Glutamatergic neuron (in vitro differentiated cells): ENCODE data around the gene IGFN1. TPM values are rescaled to one million over a fixed set of nuclear protein-coding genes. Genes with fewer than 3 reads are reported as not detected.
A peak's percentile ranks its signal among the peaks of the same experiment; 100 is the strongest.

Experiments used
- DNase-seq: peaks from one replicate; pipeline ENCODE4 v3.0.0; 2022
- H3K27ac Mint-ChIP-seq: one replicate; pipeline ENCODE4 v1.8.0; 2020; ENCODE audit warnings: mild to moderate bottlenecking, mixed read lengths, inconsistent platforms; ENCODE audit not compliant: unreplicated experiment
- H3K27me3 Mint-ChIP-seq: one replicate; pipeline ENCODE4 v1.8.0; 2020; ENCODE audit warnings: mild to moderate bottlenecking, moderate library complexity, mixed read lengths, inconsistent platforms; ENCODE audit not compliant: unreplicated experiment
- H3K36me3 Mint-ChIP-seq: one replicate; pipeline ENCODE4 v1.8.0; 2020; ENCODE audit warnings: mild to moderate bottlenecking, mixed read lengths, inconsistent platforms; ENCODE audit not compliant: unreplicated experiment
- H3K4me1 Mint-ChIP-seq: one replicate; pipeline ENCODE4 v1.8.0; 2020; ENCODE audit warnings: mild to moderate bottlenecking, low read depth, mixed read lengths, inconsistent platforms; ENCODE audit not compliant: unreplicated experiment
- H3K4me3 Mint-ChIP-seq: one replicate; pipeline ENCODE4 v1.8.0; 2020; ENCODE audit warnings: mild to moderate bottlenecking, mixed read lengths, inconsistent platforms; ENCODE audit not compliant: unreplicated experiment
- H3K9me3 Mint-ChIP-seq: one replicate; pipeline ENCODE4 v1.8.0; 2020; ENCODE audit warnings: mild to moderate bottlenecking, moderate library complexity, mixed read lengths, inconsistent platforms; ENCODE audit not compliant: unreplicated experiment
- total RNA-seq: library from RNA; stranded (reverse); fragmentation: NEBNext Ultra II Directional; extraction: Animal tissue kit (Norgen Biotek cat#: 25700); gene quantifications from one replicate; pipeline ENCODE4 v1.2.1, GENCODE V29; 2021; ENCODE audit not compliant: unreplicated experiment
- TF ChIP-seq, protein P1 (sequence below): fragments of 200-600 bp; sonication (generic); IDR thresholded peaks from one replicate; pipeline ENCODE4 v1.5.0; 2021; ENCODE audit not compliant: partially characterized antibody, unreplicated experiment

IGFN1 gene
- total RNA-seq, 1 donor from 2014 or later: 1.9 TPM

DNA sequence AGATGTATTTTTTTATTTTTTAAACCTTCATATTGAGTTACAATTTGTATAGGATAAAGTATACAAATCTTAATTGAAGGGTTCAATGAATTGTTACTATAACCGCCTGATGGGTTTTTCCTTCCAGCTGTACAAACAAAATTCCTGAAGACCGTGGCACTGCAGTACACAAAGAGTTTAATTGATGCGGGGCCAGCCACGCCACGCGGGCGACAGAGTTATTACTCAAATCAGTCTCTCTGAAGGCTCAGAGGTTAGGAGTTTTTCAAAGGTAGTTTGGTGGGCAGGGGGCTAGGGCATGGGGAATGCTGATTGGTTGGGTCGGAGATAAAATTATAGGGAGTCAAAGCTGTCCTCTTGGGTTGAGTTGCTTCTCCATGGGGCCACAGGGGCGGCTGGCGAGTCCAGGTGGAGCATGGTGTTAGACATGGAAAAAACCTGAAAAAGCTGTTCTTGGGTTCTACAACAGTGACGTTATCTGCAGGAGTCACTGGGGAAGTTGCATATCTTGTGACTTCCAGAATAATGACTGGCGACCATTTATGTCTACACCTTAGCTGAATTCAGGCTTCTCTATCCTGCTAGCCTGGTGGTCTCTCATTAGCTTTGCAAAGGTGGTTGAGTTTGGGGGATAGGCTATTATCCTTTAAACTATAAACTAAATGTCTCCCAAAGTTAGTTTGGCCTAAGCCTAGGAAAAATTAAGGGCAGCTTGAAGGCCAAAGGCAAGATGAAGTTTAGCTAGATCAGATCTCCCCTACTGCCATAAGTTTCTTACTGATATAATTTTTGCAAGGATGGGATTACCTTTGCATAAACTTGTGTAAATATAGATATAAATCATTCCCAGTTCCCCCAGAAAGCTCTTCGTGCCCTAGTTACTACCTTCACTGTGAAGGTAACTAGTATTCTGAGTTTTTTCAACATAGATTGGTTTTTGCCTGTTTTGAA is 23.3 kb upstream of the IGFN1 start:
- no peak overlapping the region for H3K27ac Mint-ChIP-seq
- TF ChIP-seq, protein P1, sequence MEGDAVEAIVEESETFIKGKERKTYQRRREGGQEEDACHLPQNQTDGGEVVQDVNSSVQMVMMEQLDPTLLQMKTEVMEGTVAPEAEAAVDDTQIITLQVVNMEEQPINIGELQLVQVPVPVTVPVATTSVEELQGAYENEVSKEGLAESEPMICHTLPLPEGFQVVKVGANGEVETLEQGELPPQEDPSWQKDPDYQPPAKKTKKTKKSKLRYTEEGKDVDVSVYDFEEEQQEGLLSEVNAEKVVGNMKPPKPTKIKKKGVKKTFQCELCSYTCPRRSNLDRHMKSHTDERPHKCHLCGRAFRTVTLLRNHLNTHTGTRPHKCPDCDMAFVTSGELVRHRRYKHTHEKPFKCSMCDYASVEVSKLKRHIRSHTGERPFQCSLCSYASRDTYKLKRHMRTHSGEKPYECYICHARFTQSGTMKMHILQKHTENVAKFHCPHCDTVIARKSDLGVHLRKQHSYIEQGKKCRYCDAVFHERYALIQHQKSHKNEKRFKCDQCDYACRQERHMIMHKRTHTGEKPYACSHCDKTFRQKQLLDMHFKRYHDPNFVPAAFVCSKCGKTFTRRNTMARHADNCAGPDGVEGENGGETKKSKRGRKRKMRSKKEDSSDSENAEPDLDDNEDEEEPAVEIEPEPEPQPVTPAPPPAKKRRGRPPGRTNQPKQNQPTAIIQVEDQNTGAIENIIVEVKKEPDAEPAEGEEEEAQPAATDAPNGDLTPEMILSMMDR: no peak
- DNase-seq: no peak
- peaks cover 2% of the 10 kb centered on the region for H3K9me3 Mint-ChIP-seq
- peaks cover 14% of the 10 kb centered on the region for H3K4me1 Mint-ChIP-seq
- H3K27me3 Mint-ChIP-seq: no peaks in the 10 kb centered on the region
- no peak overlapping the region for H3K4me3 Mint-ChIP-seq
- no peaks in the 10 kb centered on the region for H3K36me3 Mint-ChIP-seq

DNA sequence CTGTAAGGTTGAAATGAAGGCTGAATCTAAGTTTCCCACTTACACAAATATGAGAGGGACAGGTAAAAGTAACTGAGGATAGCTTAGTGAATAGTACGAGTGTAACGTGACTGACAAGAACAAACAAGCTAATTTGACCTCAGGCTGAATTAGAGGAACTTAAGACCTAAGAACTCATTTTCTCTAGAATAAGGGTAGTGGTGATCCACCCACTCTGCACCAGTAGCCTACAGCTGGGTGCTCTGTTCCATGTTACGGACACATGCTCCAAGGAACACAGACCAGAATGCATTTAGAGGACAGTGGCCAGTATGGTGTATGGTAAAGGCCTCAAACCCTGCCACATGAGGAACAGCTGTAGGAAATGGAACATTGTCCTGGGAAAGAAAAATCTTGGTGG is 21.4 kb upstream of the IGFN1 start:
- TF ChIP-seq, protein P1: no peak
- Mint-ChIP-seq H3K4me1 (peaks cover 13% of the 10 kb centered on the region), H3K36me3 (no peaks in the 10 kb centered on the region)

DNA sequence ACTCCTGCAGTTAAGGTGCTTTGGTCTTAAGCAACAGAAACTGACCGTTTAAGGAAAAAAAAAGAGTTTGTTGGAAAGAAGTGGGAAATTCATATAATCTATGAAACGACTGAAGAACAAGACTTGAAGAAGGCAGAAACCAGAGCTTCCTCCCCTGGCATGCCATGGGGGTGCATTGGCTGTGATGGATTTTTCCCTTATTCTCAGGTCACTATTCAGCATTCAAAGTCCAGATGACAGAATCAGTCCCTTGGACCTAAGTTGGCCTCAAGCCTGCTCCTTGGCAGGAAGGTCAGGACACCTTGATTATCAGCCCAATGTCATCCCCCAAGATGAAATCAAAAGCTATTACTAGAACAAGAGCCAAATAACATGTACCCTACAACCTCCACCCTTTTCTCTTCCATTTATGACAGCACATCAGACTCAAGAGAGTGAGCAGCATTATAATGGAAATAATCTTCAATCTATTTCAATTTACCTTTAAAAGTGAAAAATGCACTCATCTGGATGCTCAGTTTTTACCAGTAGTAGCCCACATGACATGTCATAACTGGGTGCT is 20.6 kb upstream of the IGFN1 start:
- Mint-ChIP-seq H3K4me1 (peaks cover 10% of the 10 kb centered on the region), H3K27ac (peak overlapping the region; percentile 65), H3K27me3 (no peaks in the 10 kb centered on the region), H3K36me3 (no peaks in the 10 kb centered on the region), H3K9me3 (peaks cover 2% of the 10 kb centered on the region), H3K4me3 (peak overlapping the region; percentile 73)
- DNase-seq: no peak
- TF ChIP-seq, protein P1: no peak

More for the DNA sequence above, 21.4 kb upstream of the IGFN1 start:
- peak overlapping the region; percentile 23 for H3K4me3 Mint-ChIP-seq
- no peak for DNase-seq
- no peaks in the 10 kb centered on the region for H3K27me3 Mint-ChIP-seq
- H3K27ac Mint-ChIP-seq: peak overlapping the region; percentile 24
- H3K9me3 Mint-ChIP-seq: peaks cover 2% of the 10 kb centered on the region

DNA sequence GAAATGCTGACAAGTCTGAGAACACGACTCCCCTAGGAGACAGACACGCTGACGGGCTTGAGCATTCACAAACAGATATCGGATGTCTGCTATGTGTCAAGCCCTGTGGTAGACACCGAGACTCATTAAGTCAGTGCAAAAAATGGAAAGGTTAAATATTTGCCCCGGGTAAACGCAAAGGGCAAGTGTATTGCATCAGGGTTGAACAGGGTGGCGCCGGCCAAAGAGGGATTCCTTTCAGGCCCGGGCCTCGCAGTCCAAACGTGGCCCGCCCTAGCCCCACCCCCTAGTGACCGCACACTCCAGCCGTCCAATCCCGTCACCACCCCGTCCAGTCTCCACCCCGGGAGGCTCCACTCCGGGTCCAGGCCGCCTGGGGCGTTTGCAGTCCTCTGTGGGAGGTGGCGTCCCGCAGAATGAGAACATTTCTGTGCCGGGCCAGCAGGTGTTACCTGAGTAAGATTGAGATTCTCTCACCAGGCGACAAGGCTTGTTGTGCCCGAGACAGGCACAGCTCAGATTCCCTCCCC is 20.0 kb upstream of the IGFN1 start:
- Mint-ChIP-seq H3K4me3 (peak overlapping the region; percentile 73), H3K36me3 (no peaks in the 10 kb centered on the region), H3K27ac (peak overlapping the region; percentile 65), H3K27me3 (no peaks in the 10 kb centered on the region), H3K9me3 (peaks cover 2% of the 10 kb centered on the region), H3K4me1 (peaks cover 10% of the 10 kb centered on the region)
- peak; percentile 94 for DNase-seq
- TF ChIP-seq, protein P1: no peak
